HL-60 (cell line): Measurements from ENCODE around the gene TDRD1.

ENCODE experiments used
- DNase-seq, 2 experiments: peaks; one replicate each; pipeline ENCODE4 v3.0.0-alpha.2; 2010 to 2020; ENCODE audit warnings: low read depth in 1 of 2, low spot score in 1 of 2
- H3K27ac ChIP-seq: fragments of 250-450 bp; sonication (Bioruptor Pico); replicated peaks from 2 replicates; pipeline ENCODE4 v1.5.1; 2020; ENCODE audit warnings: mild to moderate bottlenecking, moderate library complexity
- H3K27me3 ChIP-seq: fragments of 250-450 bp; sonication (Bioruptor Pico); 2 replicates; pipeline ENCODE4 v1.5.1; 2021; ENCODE audit warnings: mild to moderate bottlenecking, moderate library complexity; ENCODE audit not compliant: insufficient read depth, poor library complexity, severe bottlenecking
- H3K4me3 ChIP-seq: replicated peaks from 2 replicates; pipeline ENCODE4 v1.5.1; 2011; ENCODE audit warnings: mild to moderate bottlenecking, control low read depth, low read length; ENCODE audit not compliant: insufficient read depth
- CTCF ChIP-seq: IDR thresholded peaks from one replicate; pipeline ENCODE4 v1.5.1; 2011; ENCODE audit warnings: low read length, control low read depth, inconsistent platforms; ENCODE audit not compliant: insufficient read depth
- GABPA ChIP-seq: IDR thresholded peaks from 2 replicates; pipeline ENCODE4 v1.6.1; 2012; ENCODE audit warnings: low read depth
- POLR2AphosphoS5 ChIP-seq: IDR thresholded peaks from 2 replicates; pipeline ENCODE4 v1.6.1; 2012; ENCODE audit warnings: low read depth
- SPI1 ChIP-seq: IDR thresholded peaks from 2 replicates; pipeline ENCODE4 v1.6.1; 2012; ENCODE audit warnings: low read depth, mild to moderate bottlenecking, borderline replicate concordance
- TF ChIP-seq, protein P1 (sequence below): IDR thresholded peaks from 2 replicates; pipeline ENCODE4 v1.6.1; 2012; ENCODE audit warnings: low read depth; ENCODE audit not compliant: insufficient replicate concordance

TDRD1 gene

GRCh38 chr10:114189700-114190099 is 10.5 kb downstream of the TDRD1 start:
- Histone ChIP-seq H3K4me3 (no peak overlapping the region), H3K27me3 (peaks cover 12% of the 10 kb centered on the region), H3K27ac (no peak overlapping the region)
- TF ChIP-seq, protein P1, sequence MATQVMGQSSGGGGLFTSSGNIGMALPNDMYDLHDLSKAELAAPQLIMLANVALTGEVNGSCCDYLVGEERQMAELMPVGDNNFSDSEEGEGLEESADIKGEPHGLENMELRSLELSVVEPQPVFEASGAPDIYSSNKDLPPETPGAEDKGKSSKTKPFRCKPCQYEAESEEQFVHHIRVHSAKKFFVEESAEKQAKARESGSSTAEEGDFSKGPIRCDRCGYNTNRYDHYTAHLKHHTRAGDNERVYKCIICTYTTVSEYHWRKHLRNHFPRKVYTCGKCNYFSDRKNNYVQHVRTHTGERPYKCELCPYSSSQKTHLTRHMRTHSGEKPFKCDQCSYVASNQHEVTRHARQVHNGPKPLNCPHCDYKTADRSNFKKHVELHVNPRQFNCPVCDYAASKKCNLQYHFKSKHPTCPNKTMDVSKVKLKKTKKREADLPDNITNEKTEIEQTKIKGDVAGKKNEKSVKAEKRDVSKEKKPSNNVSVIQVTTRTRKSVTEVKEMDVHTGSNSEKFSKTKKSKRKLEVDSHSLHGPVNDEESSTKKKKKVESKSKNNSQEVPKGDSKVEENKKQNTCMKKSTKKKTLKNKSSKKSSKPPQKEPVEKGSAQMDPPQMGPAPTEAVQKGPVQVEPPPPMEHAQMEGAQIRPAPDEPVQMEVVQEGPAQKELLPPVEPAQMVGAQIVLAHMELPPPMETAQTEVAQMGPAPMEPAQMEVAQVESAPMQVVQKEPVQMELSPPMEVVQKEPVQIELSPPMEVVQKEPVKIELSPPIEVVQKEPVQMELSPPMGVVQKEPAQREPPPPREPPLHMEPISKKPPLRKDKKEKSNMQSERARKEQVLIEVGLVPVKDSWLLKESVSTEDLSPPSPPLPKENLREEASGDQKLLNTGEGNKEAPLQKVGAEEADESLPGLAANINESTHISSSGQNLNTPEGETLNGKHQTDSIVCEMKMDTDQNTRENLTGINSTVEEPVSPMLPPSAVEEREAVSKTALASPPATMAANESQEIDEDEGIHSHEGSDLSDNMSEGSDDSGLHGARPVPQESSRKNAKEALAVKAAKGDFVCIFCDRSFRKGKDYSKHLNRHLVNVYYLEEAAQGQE: no peak
- TF ChIP-seq GABPA: no peak
- TF ChIP-seq SPI1: no peak
- no peak for TF ChIP-seq POLR2AphosphoS5
- no peak for TF ChIP-seq CTCF
- no peak for DNase-seq

- no peak overlapping the region for H3K4me3 ChIP-seq
- H3K27me3 ChIP-seq: peaks cover 7% of the 10 kb centered on the region
- DNase-seq: no peak
- TF ChIP-seq CTCF (no peak), POLR2AphosphoS5 (no peak), GABPA (no peak), SPI1 (no peak)
- TF ChIP-seq, protein P1: no peak
- no peak overlapping the region for H3K27ac ChIP-seq
These were observed 15.9 kb downstream of the TDRD1 start for GRCh38 chr10:114195079-114195478.

DNA sequence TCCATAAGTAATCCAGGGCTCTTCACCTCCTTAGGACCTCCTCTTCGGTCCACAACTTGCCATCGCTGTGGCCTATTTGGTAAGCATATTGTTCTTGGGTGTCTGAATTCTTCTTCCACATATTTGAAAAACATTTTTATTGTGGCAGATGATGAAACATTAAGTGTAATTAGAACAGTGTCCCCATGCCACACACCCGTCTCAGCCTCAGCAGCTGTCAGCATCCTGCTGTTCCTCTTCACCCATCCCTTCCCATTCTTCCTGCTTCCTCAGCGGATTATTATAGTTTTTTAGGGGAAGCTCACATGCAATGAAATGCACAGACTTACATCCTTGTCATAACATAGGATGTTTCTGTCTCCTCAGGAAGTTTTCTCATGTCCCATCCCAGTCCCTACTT is 20.1 kb downstream of the TDRD1 start:
- Histone ChIP-seq H3K27me3 (no peaks in the 10 kb centered on the region), H3K4me3 (no peak overlapping the region), H3K27ac (no peak overlapping the region)
- TF ChIP-seq GABPA: no peak
- DNase-seq: no peak

GRCh38 chr10:114202812-114203211 is 23.7 kb downstream of the TDRD1 start:
- Histone ChIP-seq H3K4me3 (no peak overlapping the region), H3K27me3 (no peaks in the 10 kb centered on the region), H3K27ac (no peak overlapping the region)
- no peak for DNase-seq
- TF ChIP-seq GABPA: no peak
- TF ChIP-seq POLR2AphosphoS5: no peak
- no peak for TF ChIP-seq CTCF
- no peak for TF ChIP-seq SPI1
- TF ChIP-seq, protein P1: no peak
